Measurements from ENCODE around the gene FBXO42.

The FBXO42 gene

DNA sequence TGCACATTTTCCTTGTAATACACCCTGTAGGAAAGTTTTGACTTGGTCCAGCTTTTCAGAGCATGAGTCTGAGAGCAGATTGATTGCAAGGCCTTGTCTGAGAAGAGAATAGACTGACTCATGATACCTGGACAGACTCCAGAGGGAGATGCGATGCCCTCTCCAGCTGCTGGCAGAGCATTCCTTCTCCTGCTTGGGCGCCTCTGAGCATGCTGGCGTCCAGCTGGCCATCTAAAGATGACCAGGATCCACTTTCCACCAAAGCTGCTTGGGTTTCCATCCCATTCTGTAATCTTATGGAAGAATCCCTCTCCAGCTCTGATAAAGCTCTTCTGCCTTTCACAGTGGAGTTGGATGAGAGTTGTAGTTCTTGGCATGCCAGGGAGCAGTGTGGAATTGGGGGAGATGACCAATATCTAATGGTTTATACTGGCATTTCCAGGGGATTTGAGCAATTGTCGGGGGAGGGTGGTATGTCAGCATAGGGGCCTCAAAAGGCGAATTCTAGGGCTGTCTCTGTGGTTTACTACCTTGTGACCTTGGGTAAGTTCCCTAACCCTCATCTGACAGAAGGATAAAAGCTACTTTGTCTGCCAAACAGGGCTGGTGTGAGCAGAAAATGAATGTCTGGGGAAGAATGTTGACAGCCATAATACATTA lies 34.3 kb upstream of the FBXO42 start:
- Histone ChIP-seq H3K36me3 (ENCODE audit: control insufficient read depth, insufficient read depth, low read length, severe bottlenecking) (no peaks in the 10 kb centered on the region), H3K9ac (ENCODE audit: low read length) (peak overlapping the region; percentile 62), H3K4me1 (ENCODE audit: control insufficient read depth, insufficient read depth, low read length) (peaks cover 32% of the 10 kb centered on the region), H3K9me3 (ENCODE audit: control insufficient read depth, low read length) (no peaks in the 10 kb centered on the region), H3K4me3 (ENCODE audit: low read length) (peak overlapping the region; percentile 77), H3K27me3 (replicated peaks; ENCODE audit: control insufficient read depth, insufficient read depth, low read length) (no peaks in the 10 kb centered on the region)
- DNase-seq (ENCODE audit: low read depth): peak; percentile 92

GRCh38 chr1:16385659-16386453 lies 33.6 kb upstream of the FBXO42 start:
- peak overlapping the region; percentile 31 for H3K9ac ChIP-seq (ENCODE audit: low read length)
- no peaks in the 10 kb centered on the region for H3K27me3 ChIP-seq (replicated peaks; ENCODE audit: control insufficient read depth, insufficient read depth, low read length)
- no peak for DNase-seq (ENCODE audit: low read depth)
- H3K9me3 ChIP-seq (ENCODE audit: control insufficient read depth, low read length): no peaks in the 10 kb centered on the region
- H3K36me3 ChIP-seq (ENCODE audit: control insufficient read depth, insufficient read depth, low read length, severe bottlenecking): no peaks in the 10 kb centered on the region
- H3K4me1 ChIP-seq (ENCODE audit: control insufficient read depth, insufficient read depth, low read length): peaks cover 28% of the 10 kb centered on the region
- H3K4me3 ChIP-seq (ENCODE audit: low read length): no peak overlapping the region

- Histone ChIP-seq H3K9me3 (ENCODE audit: control insufficient read depth, low read length) (no peaks in the 10 kb centered on the region), H3K36me3 (ENCODE audit: control insufficient read depth, insufficient read depth, low read length, severe bottlenecking) (no peaks in the 10 kb centered on the region), H3K27me3 (replicated peaks; ENCODE audit: control insufficient read depth, insufficient read depth, low read length) (no peaks in the 10 kb centered on the region), H3K4me1 (ENCODE audit: control insufficient read depth, insufficient read depth, low read length) (peaks cover 28% of the 10 kb centered on the region), H3K4me3 (ENCODE audit: low read length) (no peak overlapping the region), H3K9ac (ENCODE audit: low read length) (no peak overlapping the region)
- DNase-seq (ENCODE audit: low read depth): no peak
These were observed 31.6 kb upstream of the FBXO42 start for GRCh38 chr1:16383888-16384287.

DNA sequence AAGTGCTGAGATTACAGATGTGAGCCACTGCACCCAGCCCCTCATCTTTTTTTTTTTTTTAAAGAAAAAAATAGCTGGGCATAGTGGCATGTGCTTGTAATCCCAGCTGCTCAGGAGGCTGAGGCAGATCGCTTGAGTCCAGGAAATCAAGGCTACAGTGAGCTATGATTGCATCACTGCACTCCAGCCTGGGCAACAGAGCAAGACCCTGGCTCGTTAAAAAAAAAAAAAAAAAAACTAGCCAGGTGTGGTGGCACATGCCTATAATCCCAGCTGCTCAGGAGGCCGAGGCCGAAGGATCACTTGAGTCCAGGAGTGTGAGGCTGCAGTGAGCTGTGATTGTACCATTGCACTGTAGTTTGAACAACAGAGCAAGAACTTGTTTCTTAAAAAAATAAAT lies 28.6 kb upstream of the FBXO42 start:
- DNase-seq (ENCODE audit: low read depth): no peak
- peaks cover 8% of the 10 kb centered on the region for H3K4me1 ChIP-seq (ENCODE audit: control insufficient read depth, insufficient read depth, low read length)
- no peaks in the 10 kb centered on the region for H3K36me3 ChIP-seq (ENCODE audit: control insufficient read depth, insufficient read depth, low read length, severe bottlenecking)
- H3K27me3 ChIP-seq (replicated peaks; ENCODE audit: control insufficient read depth, insufficient read depth, low read length): no peaks in the 10 kb centered on the region
- no peaks in the 10 kb centered on the region for H3K9me3 ChIP-seq (ENCODE audit: control insufficient read depth, low read length)
- no peak overlapping the region for H3K9ac ChIP-seq (ENCODE audit: low read length)
- H3K4me3 ChIP-seq (ENCODE audit: low read length): no peak overlapping the region

GRCh38 chr1:16378443-16378842 lies 26.2 kb upstream of the FBXO42 start:
- DNase-seq (ENCODE audit: low read depth): no peak
- Histone ChIP-seq H3K36me3 (ENCODE audit: control insufficient read depth, insufficient read depth, low read length, severe bottlenecking) (no peaks in the 10 kb centered on the region), H3K9ac (ENCODE audit: low read length) (no peak overlapping the region), H3K27me3 (replicated peaks; ENCODE audit: control insufficient read depth, insufficient read depth, low read length) (no peaks in the 10 kb centered on the region), H3K4me3 (ENCODE audit: low read length) (no peak overlapping the region), H3K4me1 (ENCODE audit: control insufficient read depth, insufficient read depth, low read length) (peaks cover 24% of the 10 kb centered on the region), H3K9me3 (ENCODE audit: control insufficient read depth, low read length) (no peaks in the 10 kb centered on the region)

DNA sequence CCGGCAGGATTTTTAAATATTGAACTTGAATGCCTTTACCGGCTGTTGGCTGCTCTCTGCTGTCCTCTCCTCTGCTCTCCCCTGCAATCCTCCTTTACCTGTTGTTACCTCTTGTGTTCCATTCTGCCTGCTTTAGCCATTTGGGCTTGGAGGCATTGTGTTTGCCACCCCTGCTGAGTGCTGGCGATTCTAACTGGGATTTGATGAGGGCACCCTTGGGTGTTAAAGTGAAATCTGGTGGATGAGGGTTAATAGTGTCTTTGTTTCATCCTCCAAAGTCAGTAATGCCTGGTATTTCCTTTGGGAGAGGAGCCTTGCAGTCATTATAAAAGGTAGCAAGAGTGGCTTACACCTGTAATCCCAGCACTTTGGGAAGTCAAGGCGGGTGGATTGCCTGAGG lies 24.7 kb upstream of the FBXO42 start:
- Histone ChIP-seq H3K9ac (ENCODE audit: low read length) (no peak overlapping the region), H3K4me1 (ENCODE audit: control insufficient read depth, insufficient read depth, low read length) (peaks cover 37% of the 10 kb centered on the region), H3K36me3 (ENCODE audit: control insufficient read depth, insufficient read depth, low read length, severe bottlenecking) (no peaks in the 10 kb centered on the region), H3K9me3 (ENCODE audit: control insufficient read depth, low read length) (no peaks in the 10 kb centered on the region), H3K27me3 (replicated peaks; ENCODE audit: control insufficient read depth, insufficient read depth, low read length) (no peaks in the 10 kb centered on the region), H3K4me3 (ENCODE audit: low read length) (no peak overlapping the region)
- no peak for DNase-seq (ENCODE audit: low read depth)

GRCh38 chr1:16375521-16376340 lies 23.5 kb upstream of the FBXO42 start:
- Histone ChIP-seq H3K4me3 (ENCODE audit: low read length) (no peak overlapping the region), H3K36me3 (ENCODE audit: control insufficient read depth, insufficient read depth, low read length, severe bottlenecking) (no peaks in the 10 kb centered on the region), H3K27me3 (replicated peaks; ENCODE audit: control insufficient read depth, insufficient read depth, low read length) (no peaks in the 10 kb centered on the region), H3K9me3 (ENCODE audit: control insufficient read depth, low read length) (no peaks in the 10 kb centered on the region), H3K4me1 (ENCODE audit: control insufficient read depth, insufficient read depth, low read length) (peaks cover 42% of the 10 kb centered on the region), H3K9ac (ENCODE audit: low read length) (no peak overlapping the region)
- peak; percentile 69 for DNase-seq (ENCODE audit: low read depth)

DNA sequence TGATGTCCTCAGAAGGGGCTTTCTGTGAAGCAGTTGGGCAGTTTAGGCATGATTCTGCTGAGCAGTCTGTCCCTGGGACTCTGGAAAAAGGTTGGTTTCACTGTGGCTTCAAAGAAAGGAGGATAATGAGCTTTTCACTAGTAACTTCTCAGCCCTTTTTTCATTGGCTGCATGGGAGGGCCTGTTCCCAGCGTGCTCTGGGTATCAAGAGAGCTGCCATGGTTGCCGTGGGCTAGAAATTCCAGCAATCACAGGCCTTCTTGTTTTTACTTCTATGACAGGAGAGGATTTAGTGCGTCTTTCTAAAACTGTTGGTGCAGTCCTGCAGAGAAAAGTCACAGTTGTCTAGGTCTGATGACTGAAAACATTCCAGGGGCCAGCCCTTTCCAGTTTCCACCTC lies 22.0 kb upstream of the FBXO42 start:
- H3K9ac ChIP-seq (ENCODE audit: low read length): no peak overlapping the region
- H3K4me3 ChIP-seq (ENCODE audit: low read length): no peak overlapping the region
- no peak for DNase-seq (ENCODE audit: low read depth)
- H3K4me1 ChIP-seq (ENCODE audit: control insufficient read depth, insufficient read depth, low read length): peaks cover 42% of the 10 kb centered on the region
- no peaks in the 10 kb centered on the region for H3K36me3 ChIP-seq (ENCODE audit: control insufficient read depth, insufficient read depth, low read length, severe bottlenecking)
- H3K9me3 ChIP-seq (ENCODE audit: control insufficient read depth, low read length): no peaks in the 10 kb centered on the region
- H3K27me3 ChIP-seq (replicated peaks; ENCODE audit: control insufficient read depth, insufficient read depth, low read length): no peaks in the 10 kb centered on the region

- peaks cover 52% of the 10 kb centered on the region for H3K4me1 ChIP-seq (ENCODE audit: control insufficient read depth, insufficient read depth, low read length)
- H3K9me3 ChIP-seq (ENCODE audit: control insufficient read depth, low read length): no peaks in the 10 kb centered on the region
- H3K27me3 ChIP-seq (replicated peaks; ENCODE audit: control insufficient read depth, insufficient read depth, low read length): no peaks in the 10 kb centered on the region
- peak overlapping the region; percentile 7 for H3K9ac ChIP-seq (ENCODE audit: low read length)
- peak; percentile 60 for DNase-seq (ENCODE audit: low read depth)
- H3K36me3 ChIP-seq (ENCODE audit: control insufficient read depth, insufficient read depth, low read length, severe bottlenecking): no peaks in the 10 kb centered on the region
- H3K4me3 ChIP-seq (ENCODE audit: low read length): no peak overlapping the region
These were observed 20.4 kb upstream of the FBXO42 start for GRCh38 chr1:16372535-16373285.

DNA sequence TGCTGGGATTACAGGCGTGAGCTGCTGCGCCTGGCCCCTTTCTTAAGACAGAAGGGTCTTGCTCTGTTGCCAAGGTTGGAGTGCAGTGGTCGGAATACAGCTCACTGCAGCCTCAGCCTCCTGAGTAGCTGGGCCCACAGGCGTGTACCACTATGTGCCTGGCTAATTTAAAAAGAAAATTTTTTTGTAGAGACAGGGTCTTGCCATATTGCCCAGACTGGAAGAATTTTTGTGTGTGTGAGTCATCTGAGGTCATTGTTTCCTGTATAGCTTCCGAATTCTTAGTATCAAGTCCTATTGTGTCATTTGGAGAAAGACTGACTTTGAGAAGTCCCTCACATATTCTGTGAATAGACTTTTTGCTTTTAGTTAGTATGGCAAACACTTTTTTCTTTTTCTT lies 19.4 kb upstream of the FBXO42 start:
- no peaks in the 10 kb centered on the region for H3K36me3 ChIP-seq (ENCODE audit: control insufficient read depth, insufficient read depth, low read length, severe bottlenecking)
- H3K9ac ChIP-seq (ENCODE audit: low read length): no peak overlapping the region
- H3K4me1 ChIP-seq (ENCODE audit: control insufficient read depth, insufficient read depth, low read length): peaks cover 52% of the 10 kb centered on the region
- H3K27me3 ChIP-seq (replicated peaks; ENCODE audit: control insufficient read depth, insufficient read depth, low read length): no peaks in the 10 kb centered on the region
- H3K4me3 ChIP-seq (ENCODE audit: low read length): no peak overlapping the region
- H3K9me3 ChIP-seq (ENCODE audit: control insufficient read depth, low read length): no peaks in the 10 kb centered on the region
- DNase-seq (ENCODE audit: low read depth): peak; percentile 63

DNA sequence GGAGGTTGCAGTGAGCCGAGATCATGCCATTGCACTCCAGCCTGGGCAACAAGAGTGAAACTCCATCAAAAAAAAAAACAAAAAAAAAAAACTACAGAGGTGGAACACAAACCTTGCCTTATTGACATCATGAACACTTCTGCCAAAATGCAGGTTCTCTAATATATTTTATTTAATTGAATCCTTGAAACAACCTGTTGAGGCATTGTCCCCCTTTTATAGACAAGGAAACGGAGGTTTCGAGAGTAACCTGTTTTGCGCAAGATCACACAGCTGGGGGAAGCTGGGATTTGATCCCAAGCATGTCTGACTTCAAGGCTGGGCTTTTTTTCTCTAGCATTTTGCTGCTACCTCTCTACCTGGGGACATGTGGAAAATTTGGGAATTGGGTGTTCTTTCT lies 17.5 kb upstream of the FBXO42 start:
- no peaks in the 10 kb centered on the region for H3K27me3 ChIP-seq (replicated peaks; ENCODE audit: control insufficient read depth, insufficient read depth, low read length)
- DNase-seq (ENCODE audit: low read depth): no peak
- peaks cover 50% of the 10 kb centered on the region for H3K4me1 ChIP-seq (ENCODE audit: control insufficient read depth, insufficient read depth, low read length)
- H3K9me3 ChIP-seq (ENCODE audit: control insufficient read depth, low read length): no peaks in the 10 kb centered on the region
- H3K36me3 ChIP-seq (ENCODE audit: control insufficient read depth, insufficient read depth, low read length, severe bottlenecking): no peaks in the 10 kb centered on the region
- no peak overlapping the region for H3K9ac ChIP-seq (ENCODE audit: low read length)
- no peak overlapping the region for H3K4me3 ChIP-seq (ENCODE audit: low read length)

Measured in adipocyte (in vitro differentiated cells).